ENCODE data around the gene DCP2.

- TF ChIP-seq EZH2 (IDR thresholded peaks at IDR 0.05; ENCODE audit: insufficient read depth, poor library complexity, severe bottlenecking) (no peak), EZH2phosphoT487 (IDR thresholded peaks at IDR 0.05; ENCODE audit: insufficient read depth, low read depth) (no peak)
Observed at GRCh38 chr5:113002423-113002822, 25.8 kb downstream of the DCP2 start.
